Transverse colon (tissue), 4 donors: ENCODE measurements around the gene AKR7A2.

Source experiments
- CTCF ChIP-seq, 5 experiments: fragments of 200-600 bp in 3 of 5; fragments of 450-650 bp in 2 of 5; sonication (generic) in 3 of 5; IDR thresholded peaks; 1 replicate in 2 of 5; 2 replicates in 3 of 5; pipeline ENCODE4 v1.5.1; 2016 to 2017; ENCODE audit warnings: antibody characterized with exemption in 5 of 5, inconsistent platforms in 3 of 5, mild to moderate bottlenecking in 2 of 5, moderate library complexity in 1 of 5
- EP300 ChIP-seq: sonication (generic); formaldehyde crosslinking; IDR thresholded peaks from one replicate; pipeline ENCODE4 v1.6.1; 2017; ENCODE audit warnings: antibody characterized with exemption, low read depth
- POLR2A ChIP-seq: fragments of 450-650 bp; IDR thresholded peaks from one replicate; pipeline ENCODE4 v1.6.1; 2016; ENCODE audit warnings: antibody characterized with exemption, mild to moderate bottlenecking, moderate library complexity
- POLR2AphosphoS5 ChIP-seq, 3 donors: sonication (generic); formaldehyde crosslinking; IDR thresholded peaks; one replicate each; pipeline ENCODE4 v1.6.1; 2016; ENCODE audit warnings: antibody characterized with exemption in 3 of 3

DNA sequence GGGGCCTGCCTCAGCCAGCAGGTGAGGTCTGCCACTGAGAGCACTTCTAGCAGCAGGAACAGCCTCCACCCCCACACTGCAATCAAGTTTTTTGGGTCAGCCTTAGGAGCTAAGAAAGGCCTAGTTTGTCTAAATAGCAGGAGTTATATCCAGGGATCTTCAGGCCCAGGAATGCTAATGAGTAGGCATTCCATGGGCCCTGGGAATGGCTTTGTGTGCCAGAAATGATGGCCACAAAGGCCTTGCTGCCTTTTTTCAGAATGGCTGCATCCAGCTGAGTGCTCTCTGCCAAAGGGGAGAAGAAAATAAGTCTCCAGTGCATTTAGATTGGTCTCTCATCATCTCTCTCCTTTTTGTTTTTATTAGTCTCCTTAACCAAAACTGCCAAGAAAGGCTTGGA is 57.5 kb downstream of the AKR7A2 start:
- no peak for TF ChIP-seq CTCF (IDR thresholded peaks at IDR 0.05)
- TF ChIP-seq POLR2AphosphoS5 (IDR thresholded peaks at IDR 0.05): no peak
- no peak for TF ChIP-seq POLR2A
- no peak for TF ChIP-seq EP300
